Fibroblast of lung (primary cell): Measurements from ENCODE around the gene DPYSL4.

ENCODE experiments used
- EZH2 ChIP-seq: IDR thresholded peaks from 2 replicates; pipeline ENCODE4 v1.5.1; 2012; ENCODE audit warnings: low read length, control low read depth, mild to moderate bottlenecking; ENCODE audit errors: missing control alignments
- TF ChIP-seq, protein P1 (sequence below), 2 donors: IDR thresholded peaks in 1 of 2; conservative IDR thresholded peaks in 1 of 2; 1 replicate in 1 of 2; 2 replicates in 1 of 2; pipeline ENCODE4 v1.5.1; 2011 to 2012; ENCODE audit warnings: low read length in 2 of 2, control low read depth in 1 of 2, inconsistent platforms in 1 of 2, low read depth in 1 of 2, mild to moderate bottlenecking in 1 of 2

DNA sequence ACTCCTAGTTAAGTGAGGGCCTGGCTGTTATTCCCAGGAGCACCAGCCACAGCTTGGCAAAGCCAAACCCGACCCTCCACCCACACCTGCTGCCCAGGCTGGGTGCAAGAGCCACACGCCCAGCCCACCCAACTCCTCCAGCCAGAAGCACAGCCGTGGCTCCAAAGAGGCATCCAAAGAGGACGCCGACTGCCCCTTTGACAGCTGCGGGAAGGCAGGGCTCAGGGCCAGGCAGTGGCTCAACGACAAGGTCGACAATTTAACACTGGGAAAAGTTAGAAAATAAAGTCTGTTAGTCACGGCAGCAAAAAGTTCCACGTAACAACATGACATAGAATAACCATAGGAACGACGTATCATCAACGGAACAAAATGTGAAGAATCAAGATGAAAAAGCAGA is 54.3 kb downstream of the DPYSL4 start:
- TF ChIP-seq, protein P1, sequence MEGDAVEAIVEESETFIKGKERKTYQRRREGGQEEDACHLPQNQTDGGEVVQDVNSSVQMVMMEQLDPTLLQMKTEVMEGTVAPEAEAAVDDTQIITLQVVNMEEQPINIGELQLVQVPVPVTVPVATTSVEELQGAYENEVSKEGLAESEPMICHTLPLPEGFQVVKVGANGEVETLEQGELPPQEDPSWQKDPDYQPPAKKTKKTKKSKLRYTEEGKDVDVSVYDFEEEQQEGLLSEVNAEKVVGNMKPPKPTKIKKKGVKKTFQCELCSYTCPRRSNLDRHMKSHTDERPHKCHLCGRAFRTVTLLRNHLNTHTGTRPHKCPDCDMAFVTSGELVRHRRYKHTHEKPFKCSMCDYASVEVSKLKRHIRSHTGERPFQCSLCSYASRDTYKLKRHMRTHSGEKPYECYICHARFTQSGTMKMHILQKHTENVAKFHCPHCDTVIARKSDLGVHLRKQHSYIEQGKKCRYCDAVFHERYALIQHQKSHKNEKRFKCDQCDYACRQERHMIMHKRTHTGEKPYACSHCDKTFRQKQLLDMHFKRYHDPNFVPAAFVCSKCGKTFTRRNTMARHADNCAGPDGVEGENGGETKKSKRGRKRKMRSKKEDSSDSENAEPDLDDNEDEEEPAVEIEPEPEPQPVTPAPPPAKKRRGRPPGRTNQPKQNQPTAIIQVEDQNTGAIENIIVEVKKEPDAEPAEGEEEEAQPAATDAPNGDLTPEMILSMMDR (conservative IDR thresholded peaks at IDR 0.05 in 1 of 2, IDR thresholded peaks at IDR 0.05 in 1 of 2; ENCODE audit: low read depth in 1 of 2, low read length in 2 of 2) = no peak
- TF ChIP-seq EZH2 = no peak
